Fibroblast of the aortic adventitia (primary cell): ENCODE results near the gene PLEKHF1. TPM values are rescaled to one million over a fixed set of nuclear protein-coding genes. Genes with fewer than 3 reads are reported as not detected.

ENCODE experiments used
- DNase-seq: peaks from one replicate; pipeline ENCODE4 v3.0.0-alpha.2; 2010; ENCODE audit warnings: low read depth
- H3K4me3 ChIP-seq: 2 replicates; pipeline ENCODE4 v1.5.1; 2011; ENCODE audit warnings: low read depth, mild to moderate bottlenecking, control low read depth, low read length, moderate library complexity
- total RNA-seq: library from RNA; depleted of rRNA; stranded (reverse); fragments of >200 nt; gene quantifications from 2 replicates; pipeline ENCODE4 v1.2.3, GENCODE V29; 2012; ENCODE audit warnings: low replicate concordance
- TF ChIP-seq, protein P1 (sequence below): IDR thresholded peaks from 2 replicates; pipeline ENCODE4 v1.5.1; 2011; ENCODE audit warnings: mild to moderate bottlenecking, low read length, control low read depth, inconsistent platforms; ENCODE audit not compliant: insufficient read depth

PLEKHF1 gene
- total RNA-seq, 1 donor, result 29.4 TPM

DNA sequence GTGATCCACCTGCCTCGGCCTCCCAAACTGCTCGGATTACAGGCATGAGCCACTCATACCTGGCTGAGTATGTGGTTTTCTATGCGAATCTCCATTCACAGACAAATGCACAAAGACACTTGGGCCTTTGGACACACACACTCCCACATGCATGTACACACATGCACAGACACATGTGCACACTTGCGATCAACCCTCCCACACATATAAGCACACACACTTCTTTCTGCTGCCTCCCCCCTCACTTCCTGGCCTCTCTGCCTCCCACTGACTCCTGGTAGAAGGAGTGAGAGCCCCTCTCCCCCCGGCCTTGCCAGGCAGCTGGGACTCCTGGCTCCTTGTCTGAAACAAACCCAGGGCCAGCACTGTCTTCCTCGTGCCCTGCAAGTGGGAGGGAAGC lies 29.3 kb upstream of the PLEKHF1 start:
- no peak overlapping the region for H3K4me3 ChIP-seq
- TF ChIP-seq, protein P1, sequence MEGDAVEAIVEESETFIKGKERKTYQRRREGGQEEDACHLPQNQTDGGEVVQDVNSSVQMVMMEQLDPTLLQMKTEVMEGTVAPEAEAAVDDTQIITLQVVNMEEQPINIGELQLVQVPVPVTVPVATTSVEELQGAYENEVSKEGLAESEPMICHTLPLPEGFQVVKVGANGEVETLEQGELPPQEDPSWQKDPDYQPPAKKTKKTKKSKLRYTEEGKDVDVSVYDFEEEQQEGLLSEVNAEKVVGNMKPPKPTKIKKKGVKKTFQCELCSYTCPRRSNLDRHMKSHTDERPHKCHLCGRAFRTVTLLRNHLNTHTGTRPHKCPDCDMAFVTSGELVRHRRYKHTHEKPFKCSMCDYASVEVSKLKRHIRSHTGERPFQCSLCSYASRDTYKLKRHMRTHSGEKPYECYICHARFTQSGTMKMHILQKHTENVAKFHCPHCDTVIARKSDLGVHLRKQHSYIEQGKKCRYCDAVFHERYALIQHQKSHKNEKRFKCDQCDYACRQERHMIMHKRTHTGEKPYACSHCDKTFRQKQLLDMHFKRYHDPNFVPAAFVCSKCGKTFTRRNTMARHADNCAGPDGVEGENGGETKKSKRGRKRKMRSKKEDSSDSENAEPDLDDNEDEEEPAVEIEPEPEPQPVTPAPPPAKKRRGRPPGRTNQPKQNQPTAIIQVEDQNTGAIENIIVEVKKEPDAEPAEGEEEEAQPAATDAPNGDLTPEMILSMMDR, result no peak

DNA sequence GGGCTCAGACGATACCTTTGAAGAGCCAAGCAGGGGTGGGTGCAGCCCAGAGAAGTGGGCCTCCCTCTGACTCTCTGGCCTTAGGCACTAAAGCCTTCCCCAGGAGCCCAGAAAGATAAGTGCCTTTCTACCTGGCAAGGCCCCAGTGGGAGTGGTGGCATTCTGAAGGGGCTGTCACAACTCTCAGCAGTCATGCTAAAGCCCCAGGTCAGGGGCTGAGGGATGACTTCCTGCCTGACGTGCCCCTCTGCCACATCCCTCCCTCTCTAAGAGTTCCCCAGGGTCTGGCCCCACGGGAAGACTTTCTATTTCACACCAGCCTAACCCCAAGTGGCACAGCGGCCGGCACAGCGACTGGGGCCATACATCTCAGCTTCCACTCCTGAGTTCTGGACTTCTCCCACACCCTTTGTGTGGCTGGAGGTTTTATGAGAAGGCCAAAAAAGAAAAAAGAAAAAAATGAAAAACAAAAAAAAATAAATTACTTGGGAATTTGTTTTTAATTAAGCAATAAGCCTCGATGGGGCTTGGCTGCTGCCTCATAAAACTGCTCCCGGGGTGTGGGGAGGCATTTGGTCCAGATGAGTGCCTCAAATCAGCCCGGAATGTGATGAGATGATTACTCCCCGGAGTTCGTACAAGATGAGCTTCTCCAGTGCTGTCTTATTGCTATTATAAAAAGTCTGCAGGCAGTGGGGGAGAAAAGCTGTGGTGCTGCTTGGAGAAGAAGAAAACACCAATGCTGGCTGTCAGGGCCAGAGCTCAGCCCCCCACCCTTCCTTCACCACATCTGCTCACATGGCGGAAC lies 28.5 kb upstream of the PLEKHF1 start:
- H3K4me3 ChIP-seq, result no peak overlapping the region
- TF ChIP-seq, protein P1, result no peak
- DNase-seq, result no peak

More for the DNA sequence above, 29.3 kb upstream of the PLEKHF1 start:
- DNase-seq, result no peak

DNA sequence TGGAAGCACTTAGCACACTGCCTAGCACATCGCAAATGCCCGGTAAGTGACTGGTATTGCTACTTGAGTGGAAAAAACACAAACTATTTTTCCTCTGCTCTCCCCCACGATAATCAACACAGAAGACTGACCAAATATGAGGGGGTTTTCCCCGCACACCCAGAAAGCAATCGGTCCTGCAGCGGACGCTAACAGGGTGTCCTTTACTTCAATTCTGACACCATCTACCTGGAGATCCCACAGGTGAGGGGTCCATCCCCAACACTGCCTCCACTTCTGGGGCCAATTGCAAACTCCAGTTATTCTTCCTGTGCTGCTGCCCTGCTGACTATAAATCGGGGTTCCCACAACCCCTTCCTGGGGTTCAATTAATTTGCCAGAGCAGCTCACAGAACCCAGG lies 26.2 kb upstream of the PLEKHF1 start:
- TF ChIP-seq, protein P1, result no peak
- DNase-seq, result no peak
- H3K4me3 ChIP-seq, result no peak overlapping the region

DNA sequence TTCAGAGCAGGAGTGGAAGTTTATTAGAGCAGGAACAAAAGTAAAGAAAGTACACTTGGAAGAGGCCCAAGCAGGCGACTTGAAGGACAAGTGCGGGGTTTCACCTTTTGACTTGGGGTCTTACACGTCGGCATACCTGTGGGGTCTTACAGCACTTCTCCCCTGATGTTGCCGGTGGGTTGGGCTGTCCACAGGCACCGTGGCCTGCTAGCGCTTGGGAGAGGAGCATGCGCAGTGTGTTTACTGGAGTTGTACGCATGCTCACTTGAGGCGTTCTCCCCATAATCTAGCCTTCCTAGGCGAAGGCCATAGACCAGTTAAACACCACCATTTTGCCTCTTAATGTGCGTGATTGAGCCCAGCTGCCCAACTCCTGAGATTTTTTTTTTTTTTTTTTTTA lies 25.0 kb upstream of the PLEKHF1 start:
- TF ChIP-seq, protein P1, result no peak
- DNase-seq, result no peak
- H3K4me3 ChIP-seq, result no peak overlapping the region

DNA sequence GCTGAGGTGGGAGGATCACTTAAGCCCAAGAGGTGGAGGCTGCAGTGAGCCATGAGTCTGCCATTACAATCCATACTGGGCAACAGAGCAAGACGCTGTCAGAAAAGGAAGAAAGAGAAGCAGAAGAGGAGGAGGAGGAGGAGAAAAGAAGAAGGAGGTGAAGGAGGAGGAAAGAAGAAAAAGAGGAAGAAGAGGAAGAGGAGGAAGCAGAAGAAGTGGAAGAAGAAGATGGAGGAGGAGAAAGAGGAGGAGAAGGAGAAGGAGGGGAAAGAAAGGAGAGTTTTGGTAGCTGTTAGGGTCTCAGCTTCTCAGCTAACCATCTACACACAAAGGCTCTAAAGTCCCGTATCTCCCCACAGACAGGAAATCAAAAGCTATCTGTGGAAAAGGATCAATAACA lies 23.7 kb upstream of the PLEKHF1 start:
- TF ChIP-seq, protein P1, result no peak
- DNase-seq, result no peak
- no peak overlapping the region for H3K4me3 ChIP-seq

DNA sequence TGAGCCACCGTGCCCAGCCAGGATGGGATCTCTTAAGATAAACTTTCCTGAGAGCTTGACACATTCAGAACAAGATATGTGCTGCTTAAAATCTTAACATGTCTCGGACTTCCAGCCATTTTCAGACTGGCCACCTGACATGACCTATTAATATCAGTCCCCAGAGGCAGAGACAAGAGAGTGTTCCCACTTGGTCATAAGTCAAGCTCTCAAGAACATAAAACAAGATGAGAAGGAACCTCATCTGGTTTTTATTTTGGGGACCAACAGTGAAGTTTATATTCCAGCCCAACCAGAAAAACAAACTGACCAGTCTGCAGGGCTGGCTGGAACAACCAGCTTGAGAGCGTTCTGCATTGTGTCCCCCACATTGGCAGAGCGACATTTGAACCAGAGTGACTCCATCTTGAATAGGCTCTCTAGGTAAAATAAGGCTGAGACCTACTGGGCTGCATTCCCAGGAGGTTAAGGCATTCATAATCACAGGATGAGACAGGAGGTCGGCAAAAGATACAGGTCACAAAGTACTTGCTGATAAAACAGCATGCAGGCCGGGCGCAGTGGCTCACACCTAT lies 21.8 kb upstream of the PLEKHF1 start:
- no peak for DNase-seq
- TF ChIP-seq, protein P1, result no peak
- no peak overlapping the region for H3K4me3 ChIP-seq
